Smooth muscle cell (in vitro differentiated cells): ENCODE data around the gene RPP21. TPM values are rescaled to one million over a fixed set of nuclear protein-coding genes. Genes with fewer than 3 reads are reported as not detected.

Source experiments
- DNase-seq: peaks from one replicate; lab custom pipeline; 2025; ENCODE audit not compliant: unreplicated experiment; lab: John Stamatoyannopoulos, UW
- H2AFZ ChIP-seq: fragments of 200-600 bp; sonication (generic); 2 replicates; pipeline ENCODE4 v1.6.0; 2016; ENCODE audit warnings: antibody characterized with exemption, low read depth, mild to moderate bottlenecking
- H3F3A ChIP-seq: fragments of 200-600 bp; sonication (generic); 2 replicates; pipeline ENCODE4 v1.6.0; 2017; ENCODE audit warnings: antibody characterized with exemption, low read depth
- H3K27ac ChIP-seq: fragments of 200-600 bp; sonication (generic); 2 replicates; pipeline ENCODE4 v1.5.1; 2016; ENCODE audit warnings: low read depth, mild to moderate bottlenecking
- H3K27me3 ChIP-seq: fragments of 200-600 bp; sonication (generic); 2 replicates; pipeline ENCODE4 v1.6.1; 2016; ENCODE audit warnings: low read depth, mild to moderate bottlenecking
- H3K36me3 ChIP-seq: fragments of 200-600 bp; sonication (generic); 2 replicates; pipeline ENCODE4 v1.5.1; 2016; ENCODE audit warnings: low read depth
- H3K4me1 ChIP-seq: fragments of 200-600 bp; sonication (generic); 2 replicates; pipeline ENCODE4 v1.5.1; 2016; ENCODE audit warnings: low read depth
- H3K4me2 ChIP-seq: fragments of 200-600 bp; sonication (generic); 2 replicates; pipeline ENCODE4 v1.6.0; 2016; ENCODE audit warnings: mild to moderate bottlenecking
- H3K4me3 ChIP-seq: fragments of 200-600 bp; sonication (generic); 2 replicates; pipeline ENCODE4 v1.5.1; 2016; ENCODE audit warnings: mild to moderate bottlenecking
- H3K79me2 ChIP-seq: fragments of 200-600 bp; sonication (generic); 2 replicates; pipeline ENCODE4 v1.6.0; 2016; ENCODE audit warnings: low read depth, mild to moderate bottlenecking
- H3K9ac ChIP-seq: fragments of 200-600 bp; sonication (generic); 2 replicates; pipeline ENCODE4 v1.6.0; 2016; ENCODE audit warnings: low read depth
- H3K9me3 ChIP-seq: fragments of 200-600 bp; sonication (generic); replicated peaks from 2 replicates; pipeline ENCODE4 v1.5.1; 2016; ENCODE audit warnings: low read depth
- H4K20me1 ChIP-seq: fragments of 200-600 bp; sonication (generic); 2 replicates; pipeline ENCODE4 v1.6.0; 2016; ENCODE audit warnings: low read depth
- CTCF ChIP-seq: fragments of 200-600 bp; sonication (generic); IDR thresholded peaks from 2 replicates; pipeline ENCODE4 v1.5.1; 2017; ENCODE audit warnings: borderline replicate concordance, mild to moderate bottlenecking, antibody characterized with exemption; ENCODE audit not compliant: insufficient read depth, poor library complexity, severe bottlenecking
- WGBS: methylation state at CpG from one replicate; pipeline ENCODE4 v1.1.7; 2016; ENCODE audit warnings: low lambda C conversion rate; 5-methylcytosine and 5-hydroxymethylcytosine counted together
- polyA plus RNA-seq: library from polyadenylated mRNA; unstranded; fragments of >200 nt; fragmentation: Nextera tagmentation; extraction: Ambion mirVana; gene quantifications from 2 replicates; pipeline ENCODE4 v1.2.1, GENCODE V29; 2016
- total RNA-seq: library from RNA; depleted of rRNA; stranded (reverse); fragments of >200 nt; gene quantifications from 2 replicates; pipeline ENCODE4 v1.2.3, GENCODE V29; 2014

Gene RPP21
- total and polyA plus RNA-seq, 2 experiments from 2014 or later = 66.3 to 77.5 TPM

- Histone ChIP-seq H3K4me3 (no peak overlapping the region), H3K9me3 (no peaks in the 10 kb centered on the region), H3K4me1 (no peaks in the 10 kb centered on the region), H2AFZ (no peak overlapping the region), H3K27ac (no peak overlapping the region), H3K79me2 (peaks cover 96% of the 10 kb centered on the region), H3F3A (no peaks in the 10 kb centered on the region), H3K27me3 (no peaks in the 10 kb centered on the region), H4K20me1 (peaks cover 99% of the 10 kb centered on the region), H3K9ac (no peak overlapping the region), H3K4me2 (no peak overlapping the region), H3K36me3 (no peaks in the 10 kb centered on the region)
- TF ChIP-seq CTCF = no peak
- no peak for DNase-seq
- 97% methylated on average over 3 of the region's 3 CpGs for WGBS
Measured at GRCh38 chr6:30315156-30315555, 29.8 kb upstream of the RPP21 start.

GRCh38 chr6:30317913-30318589, 26.9 kb upstream of the RPP21 start:
- no peak overlapping the region for H3K4me3 ChIP-seq
- WGBS = 93% methylated on average over 6 of the region's 6 CpGs
- H3F3A ChIP-seq = no peaks in the 10 kb centered on the region
- H3K36me3 ChIP-seq = no peaks in the 10 kb centered on the region
- no peaks in the 10 kb centered on the region for H3K9me3 ChIP-seq
- H3K27me3 ChIP-seq = no peaks in the 10 kb centered on the region
- TF ChIP-seq CTCF = no peak
- no peak overlapping the region for H3K9ac ChIP-seq
- peaks cover 97% of the 10 kb centered on the region for H4K20me1 ChIP-seq
- H3K4me1 ChIP-seq = peaks cover 13% of the 10 kb centered on the region
- peaks cover 90% of the 10 kb centered on the region for H3K79me2 ChIP-seq
- no peak overlapping the region for H2AFZ ChIP-seq
- no peak overlapping the region for H3K4me2 ChIP-seq
- no peak for DNase-seq
- no peak overlapping the region for H3K27ac ChIP-seq

GRCh38 chr6:30319146-30319835, 25.7 kb upstream of the RPP21 start:
- Histone ChIP-seq H3K27me3 (no peaks in the 10 kb centered on the region), H3K4me3 (no peak overlapping the region), H3K36me3 (no peaks in the 10 kb centered on the region), H3K9ac (no peak overlapping the region), H3K9me3 (no peaks in the 10 kb centered on the region), H3F3A (no peaks in the 10 kb centered on the region), H3K79me2 (peaks cover 92% of the 10 kb centered on the region), H2AFZ (no peak overlapping the region), H3K4me2 (no peak overlapping the region), H3K4me1 (peaks cover 25% of the 10 kb centered on the region), H4K20me1 (peaks cover 95% of the 10 kb centered on the region), H3K27ac (no peak overlapping the region)
- 91% methylated on average over 1 of the region's 1 CpG for WGBS
- no peak for DNase-seq
- TF ChIP-seq CTCF = no peak
